Prostate gland (tissue), 2 donors: ENCODE data around the gene PPP2R2B.

Experiments used
- CTCF ChIP-seq, 4 experiments: fragments of 200-600 bp in 2 of 4; fragments of 450-650 bp in 2 of 4; sonication (generic) in 2 of 4; IDR thresholded peaks; 1 replicate in 3 of 4; 2 replicates in 1 of 4; pipeline ENCODE4 v1.5.1; 2016 to 2019; ENCODE audit warnings: antibody characterized with exemption in 4 of 4, mild to moderate bottlenecking in 2 of 4, moderate library complexity in 2 of 4
- POLR2AphosphoS5 ChIP-seq: sonication (generic); formaldehyde crosslinking; IDR thresholded peaks from one replicate; pipeline ENCODE4 v1.6.1; 2017; ENCODE audit warnings: antibody characterized with exemption

GRCh38 chr5:146606893-146607292 is 271.7 kb downstream of the PPP2R2B start:
- TF ChIP-seq CTCF (IDR thresholded peaks at IDR 0.05) (no peak), POLR2AphosphoS5 (no peak)
